ELR (cell line): ENCODE measurements around the gene UROD.

ENCODE experiments used
- DNase-seq: peaks from one replicate; pipeline ENCODE4 v3.0.0-alpha.2; 2015; ENCODE audit warnings: low read depth

The UROD gene

DNA sequence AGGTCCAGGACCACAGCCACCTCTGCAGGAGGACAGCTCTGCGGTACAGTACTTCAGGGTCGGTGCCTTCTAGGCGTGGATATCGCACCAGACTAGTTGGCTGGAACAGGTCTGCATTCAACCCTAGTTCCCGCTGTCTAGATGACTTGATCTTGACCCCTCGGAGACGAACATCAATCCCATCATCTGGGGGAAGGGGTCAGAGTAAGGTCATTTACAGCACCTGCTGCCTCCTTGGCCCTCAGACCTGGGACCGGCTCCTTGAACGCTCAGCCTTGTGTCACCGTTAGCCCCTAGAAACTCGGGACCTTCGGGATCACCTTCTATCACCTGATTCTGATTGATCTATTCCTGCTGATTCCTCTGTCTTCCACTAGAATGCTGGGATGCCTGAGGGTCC, 3.5 kb upstream of the UROD start:
- no peak for DNase-seq

DNA sequence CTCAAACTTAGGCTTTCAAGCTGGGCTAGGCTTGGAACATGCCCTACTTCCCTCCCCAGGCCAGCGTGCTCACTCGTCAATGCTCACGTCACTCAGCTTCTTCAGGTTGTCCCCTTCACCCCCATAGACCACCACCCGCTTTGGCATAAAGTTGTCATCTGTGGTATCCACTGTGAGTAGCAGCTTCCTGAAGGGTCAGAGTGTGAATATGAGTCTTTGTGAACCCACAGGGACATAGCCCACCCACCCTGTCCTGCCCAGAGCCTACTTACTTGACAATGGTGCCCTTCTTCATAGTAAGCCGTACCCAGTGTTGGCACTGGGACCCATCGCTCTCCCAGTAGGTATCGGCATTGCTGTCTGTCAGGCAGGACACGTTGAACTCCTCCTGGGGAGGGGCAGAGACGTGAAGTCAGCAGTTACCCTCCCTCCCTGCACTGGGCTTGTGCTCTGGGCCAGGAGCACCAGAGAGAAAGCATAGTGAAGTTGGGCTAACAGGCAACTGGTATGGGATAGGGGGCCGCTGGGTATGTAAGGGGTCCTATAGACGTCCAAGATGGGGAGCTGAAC, 2.7 kb upstream of the UROD start:
- DNase-seq: no peak

DNA sequence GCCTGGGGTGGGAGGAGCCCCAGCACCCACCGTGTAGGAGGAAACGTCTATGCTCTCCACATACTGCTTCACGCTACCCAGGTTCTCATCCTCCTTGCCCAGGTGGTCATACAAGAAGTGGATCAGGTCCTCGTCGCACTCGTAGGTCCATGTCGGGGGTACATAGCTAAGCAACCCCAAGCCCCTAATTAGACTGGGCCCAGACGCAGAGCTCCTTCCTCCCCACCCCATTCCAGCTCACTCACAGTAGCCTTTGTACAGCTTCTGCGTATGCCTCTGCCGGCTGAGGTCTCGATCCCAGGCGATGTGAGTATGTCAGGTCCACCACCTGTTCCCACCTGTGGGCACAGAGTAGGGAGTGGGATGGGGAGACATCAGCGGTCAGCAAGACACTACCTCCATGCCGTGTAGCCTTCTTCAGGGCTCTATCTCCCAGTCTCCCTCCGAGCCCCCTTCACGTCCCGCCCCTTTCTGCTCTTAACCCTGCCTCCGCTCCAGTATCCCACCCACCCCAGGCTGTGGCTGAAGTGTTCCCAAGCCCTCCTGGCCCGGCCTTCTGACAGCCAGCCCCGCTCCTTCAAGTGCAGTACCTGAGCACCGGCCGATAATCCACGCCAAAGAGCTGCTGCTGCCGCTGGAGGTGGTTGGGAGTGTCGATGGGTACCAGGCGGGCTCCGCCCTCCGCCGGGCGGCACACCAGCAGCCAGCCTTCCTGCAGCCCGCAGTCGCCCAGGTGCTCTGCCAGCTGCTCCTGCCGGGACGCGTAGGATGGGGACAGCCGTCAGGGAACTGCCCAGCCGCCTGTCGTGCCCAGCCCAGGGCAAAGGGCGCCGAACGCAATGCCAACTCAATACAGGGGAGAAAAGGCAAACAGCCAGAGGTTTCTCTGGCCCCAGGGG, 1.8 kb upstream of the UROD start:
- DNase-seq: peak; percentile 31

- peak; percentile 84 for DNase-seq
Measured at GRCh38 chr1:45010855-45011811, 921 bp upstream of the UROD start, which contains the start of gene HECTD3. Gene HECTD3 (minus strand): TSS chr1:45011324. CDS start chr1:45011257, 67 bp downstream.

- peak; percentile 84 for DNase-seq
Measured at GRCh38 chr1:45012639-45013278, 705 bp downstream of the UROD start.

- no peak for DNase-seq
Measured at GRCh38 chr1:45013551-45014209, 1.6 kb downstream of the UROD start.

- DNase-seq: peak; percentile 83
Measured at GRCh38 chr1:45014321-45015028, 2.4 kb downstream of the UROD start.

GRCh38 chr1:45015683-45016082, 3.6 kb downstream of the UROD start:
- DNase-seq: no peak

DNA sequence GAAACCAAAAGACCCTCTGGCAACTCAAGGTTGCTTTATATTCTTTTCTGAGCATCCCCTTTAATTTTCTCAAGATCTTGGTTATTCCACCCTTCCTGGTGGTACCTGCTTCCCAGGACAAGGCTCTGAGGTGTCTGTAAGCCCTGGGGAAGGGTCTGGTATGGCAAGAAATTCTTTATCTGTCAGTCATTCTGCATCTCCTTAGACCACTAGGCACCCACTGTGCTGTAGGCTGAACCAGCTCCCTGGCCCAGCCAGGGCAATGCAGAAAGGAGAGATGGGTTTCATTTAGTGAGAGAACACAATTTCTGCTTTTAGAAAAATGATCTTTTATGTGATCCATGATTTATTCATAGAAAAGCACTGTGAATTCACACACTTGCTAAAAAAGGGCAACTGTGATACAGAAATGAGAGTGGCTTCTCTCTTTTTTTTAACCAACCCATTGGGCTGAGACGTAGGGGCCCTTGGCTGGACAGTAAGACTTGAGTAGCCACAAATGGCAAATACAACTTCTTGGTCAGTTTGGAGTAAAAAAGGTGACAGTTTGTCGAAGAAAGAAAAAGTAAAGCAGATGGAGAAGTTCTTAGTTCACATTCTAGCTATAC, 4.1 kb downstream of the UROD start:
- DNase-seq: no peak

DNA sequence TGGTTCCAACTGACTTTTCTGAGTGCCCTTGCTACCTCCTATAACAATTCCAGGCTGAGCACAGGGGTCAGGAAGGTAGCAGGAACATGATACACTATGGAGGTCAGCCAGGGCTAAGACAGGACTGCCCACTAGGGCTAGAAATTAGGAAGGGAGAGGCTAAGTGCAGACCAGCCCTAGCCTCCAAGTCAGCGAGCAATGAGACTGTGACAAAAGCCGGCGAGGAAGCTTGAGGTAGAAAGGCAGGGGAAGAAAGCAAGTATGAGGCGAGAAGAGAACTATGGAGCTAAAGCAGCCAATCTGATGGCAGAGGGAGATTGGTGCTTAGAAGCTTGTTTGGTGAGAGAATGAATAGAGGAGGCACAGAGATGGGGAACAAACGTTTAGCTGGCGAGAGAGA, 4.7 kb downstream of the UROD start:
- DNase-seq: no peak

- DNase-seq: peak; percentile 71
Measured at GRCh38 chr1:45018599-45019230, 6.7 kb downstream of the UROD start.

- no peak for DNase-seq
Measured at GRCh38 chr1:45023663-45024062, 11.6 kb downstream of the UROD start.

GRCh38 chr1:45026446-45026845, 14.4 kb downstream of the UROD start:
- no peak for DNase-seq

GRCh38 chr1:45032837-45033236, 20.8 kb downstream of the UROD start:
- DNase-seq: no peak

DNA sequence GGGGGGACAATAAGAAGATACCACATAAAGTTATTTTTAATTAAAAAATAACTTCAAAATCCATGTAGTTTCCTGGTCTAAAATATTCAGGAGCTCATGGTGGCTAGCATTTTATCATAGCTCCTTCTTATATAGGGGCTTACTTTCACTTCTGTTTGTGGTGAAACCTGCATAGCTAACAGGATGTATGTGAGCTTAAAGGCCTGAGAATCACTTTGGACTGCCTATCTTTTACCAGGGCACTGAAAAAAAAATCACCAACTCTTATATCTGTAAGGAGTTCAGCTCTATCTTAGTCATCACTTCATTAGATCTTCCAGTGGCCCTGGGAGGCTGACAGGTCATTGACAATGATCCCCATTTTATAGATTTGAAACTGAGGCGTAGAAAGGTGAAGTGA, 21.3 kb downstream of the UROD start:
- DNase-seq: no peak

- no peak for DNase-seq
Measured at GRCh38 chr1:45035631-45036301, 23.7 kb downstream of the UROD start.

- DNase-seq: peak; percentile 30
Measured at GRCh38 chr1:45037456-45037855, 25.4 kb downstream of the UROD start.

DNA sequence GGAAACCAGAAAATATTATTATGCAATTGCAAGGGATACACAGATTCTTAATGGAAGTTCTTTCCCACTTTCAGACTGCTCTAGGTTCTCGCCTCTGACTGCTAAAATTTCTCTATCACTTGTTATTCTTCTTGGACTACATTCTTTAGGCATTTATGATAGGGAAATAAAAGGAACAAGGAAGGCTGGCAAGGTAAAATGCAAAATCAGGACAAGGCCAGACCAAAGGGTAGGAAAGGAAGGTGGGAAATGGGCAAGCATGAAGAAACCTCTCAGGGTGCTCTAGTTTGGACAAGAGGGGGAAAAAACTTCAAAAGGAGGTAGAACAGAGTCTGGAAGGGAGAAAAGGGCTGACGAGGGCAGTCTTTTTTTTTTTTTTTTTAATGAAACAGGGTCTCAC, 26.2 kb downstream of the UROD start:
- DNase-seq: no peak

GRCh38 chr1:45038661-45039364, 26.8 kb downstream of the UROD start:
- no peak for DNase-seq
